Measurements from ENCODE around the gene MINK1. TPM values are rescaled to one million over a fixed set of nuclear protein-coding genes. Genes with fewer than 3 reads are reported as not detected.
A peak's percentile ranks its signal among the peaks of the same experiment; 100 is the strongest.
"Not testable (repeated sequence)": the region's sequence is repeated elsewhere in the genome, so short reads cannot be mapped to it uniquely, and the experiment has no call there.

MINK1 gene
- total RNA-seq, 2 donors from 2014 or later: 74.4 to 82.7 TPM

GRCh38 chr17:4822835-4823234 is 10.3 kb upstream of the MINK1 start:
- Mint-ChIP-seq H3K9me3 (no peaks in the 10 kb centered on the region), H3K36me3 (ENCODE audit: insufficient read depth in 2 of 2) (no peaks in the 10 kb centered on the region), H3K27me3 (ENCODE audit: low read depth) (no peaks in the 10 kb centered on the region), H3K4me1 (ENCODE audit: low read depth) (no peaks in the 10 kb centered on the region), H3K27ac (no peak overlapping the region), H3K4me3 (no peak overlapping the region)
- ATAC-seq (replicated peaks in 1 of 2) (no peak), DNase-seq (no peak)

- no peak for DNase-seq
- H3K27ac Mint-ChIP-seq: no peak overlapping the region
- no peak for ATAC-seq (replicated peaks in 1 of 2)
- no peak overlapping the region for H3K4me3 Mint-ChIP-seq
- no peaks in the 10 kb centered on the region for H3K36me3 Mint-ChIP-seq (ENCODE audit: insufficient read depth in 2 of 2)
- H3K27me3 Mint-ChIP-seq (ENCODE audit: low read depth): no peaks in the 10 kb centered on the region
- no peaks in the 10 kb centered on the region for H3K4me1 Mint-ChIP-seq (ENCODE audit: low read depth)
- no peaks in the 10 kb centered on the region for H3K9me3 Mint-ChIP-seq
Measured at GRCh38 chr17:4823373-4824089, 9.6 kb upstream of the MINK1 start.

- H3K27ac Mint-ChIP-seq: no peak overlapping the region
- no peaks in the 10 kb centered on the region for H3K36me3 Mint-ChIP-seq (ENCODE audit: insufficient read depth in 2 of 2)
- DNase-seq (no peak), ATAC-seq (replicated peaks in 1 of 2) (no peak)
- H3K4me3 Mint-ChIP-seq: no peak overlapping the region
- H3K27me3 Mint-ChIP-seq (ENCODE audit: low read depth): no peaks in the 10 kb centered on the region
- H3K4me1 Mint-ChIP-seq (ENCODE audit: low read depth): no peaks in the 10 kb centered on the region
- H3K9me3 Mint-ChIP-seq: no peaks in the 10 kb centered on the region
Measured at GRCh38 chr17:4827399-4827798, 5.7 kb upstream of the MINK1 start.

DNA sequence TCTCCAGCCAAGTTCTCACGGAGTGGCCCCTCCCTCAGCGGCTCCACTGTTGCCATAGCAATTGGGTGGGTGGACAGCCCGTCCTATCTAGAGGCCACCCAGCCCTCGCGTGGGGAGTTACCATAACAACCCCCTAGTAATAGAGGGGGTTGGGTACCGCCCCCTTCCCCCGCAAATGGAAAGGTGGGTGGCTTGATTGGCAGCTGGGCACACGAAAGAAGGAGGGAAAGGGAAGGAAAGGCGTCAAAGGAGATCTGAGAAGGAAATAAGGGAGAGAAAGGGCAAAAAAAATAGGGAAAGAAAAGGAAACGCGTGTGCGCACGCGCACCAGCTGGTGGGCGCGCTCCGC is 337 bp upstream of the MINK1 start:
- not testable (repeated sequence) for DNase-seq; H3K9me3 Mint-ChIP-seq; H3K36me3 Mint-ChIP-seq (ENCODE audit: insufficient read depth in 2 of 2); H3K27me3 Mint-ChIP-seq (ENCODE audit: low read depth)
- Mint-ChIP-seq H3K4me1 (ENCODE audit: low read depth) (peaks cover 32% of the 10 kb centered on the region), H3K27ac (peak overlapping the region; percentile 67), H3K4me3 (peak overlapping the region; percentile 86 to 96)
- ATAC-seq (replicated peaks in 1 of 2): peak; percentile 25 to 43

DNA sequence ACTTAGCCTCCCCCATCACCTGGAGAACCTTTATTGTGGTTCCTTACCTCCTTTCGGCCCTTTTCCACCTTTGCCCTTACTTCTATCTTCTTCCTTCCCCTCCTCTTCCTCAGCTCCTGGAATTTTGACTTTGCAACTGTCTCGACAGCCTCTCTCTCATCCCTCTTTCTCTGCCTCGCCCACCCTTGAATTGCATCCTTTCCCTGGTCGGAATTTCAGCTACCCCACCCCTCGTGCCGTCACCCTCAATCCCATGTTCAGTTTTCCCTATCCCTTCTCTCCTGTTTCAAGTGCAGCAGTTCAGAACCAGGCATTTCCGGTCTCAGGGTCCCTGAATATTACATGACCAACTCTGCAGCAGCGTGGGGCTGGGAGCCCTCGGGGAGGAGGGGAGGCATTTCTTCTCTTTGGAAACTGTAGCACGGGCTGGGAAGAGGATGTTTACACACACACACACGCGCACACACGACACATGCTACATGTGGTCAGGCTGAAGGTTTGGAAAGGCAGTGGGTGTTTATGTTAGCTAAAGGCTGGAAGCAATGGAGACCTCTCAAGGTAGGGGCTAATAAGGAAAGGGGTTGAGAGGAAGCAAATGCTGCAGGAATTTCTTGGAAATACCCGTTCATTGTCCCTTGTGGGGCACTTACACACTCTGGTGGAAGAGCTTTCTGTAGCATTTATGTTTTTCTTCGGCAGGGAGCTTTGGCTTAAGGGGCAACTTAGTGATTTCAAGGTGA is 971 bp downstream of the MINK1 start:
- H3K4me1 Mint-ChIP-seq (ENCODE audit: low read depth): peaks cover 37% of the 10 kb centered on the region

DNA sequence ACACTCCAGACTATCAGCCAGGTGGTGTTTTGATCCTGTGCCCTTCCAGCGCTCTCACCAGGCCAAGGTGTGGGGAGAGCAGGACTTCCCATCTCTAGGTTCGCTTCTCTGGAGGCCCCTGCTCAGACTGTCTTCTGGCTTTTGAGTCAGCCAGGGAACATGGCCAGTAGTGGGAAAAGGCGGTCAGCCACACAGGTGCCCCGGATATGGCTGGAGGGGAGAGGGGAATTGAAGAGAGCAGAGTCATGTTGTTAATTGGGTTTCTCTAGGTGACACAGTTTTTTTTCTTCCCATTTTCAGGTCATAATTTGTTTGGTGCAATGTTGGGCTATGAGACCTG is 1.5 kb downstream of the MINK1 start:
- Mint-ChIP-seq H3K9me3 (no peaks in the 10 kb centered on the region), H3K27me3 (ENCODE audit: low read depth) (no peaks in the 10 kb centered on the region), H3K4me1 (ENCODE audit: low read depth) (peaks cover 42% of the 10 kb centered on the region), H3K36me3 (ENCODE audit: insufficient read depth in 2 of 2) (peaks cover 0 to 2% of the 10 kb centered on the region in 2 donors), H3K4me3 (peak overlapping the region; percentile 79 to 96), H3K27ac (no peak overlapping the region)
- ATAC-seq (replicated peaks in 1 of 2) (no peak), DNase-seq (no peak)

More for the DNA sequence above, 971 bp downstream of the MINK1 start:
- no peak for ATAC-seq (replicated peaks in 1 of 2)
- Mint-ChIP-seq H3K9me3 (no peaks in the 10 kb centered on the region), H3K27me3 (ENCODE audit: low read depth) (no peaks in the 10 kb centered on the region), H3K4me3 (peak overlapping the region; percentile 79 to 96), H3K36me3 (ENCODE audit: insufficient read depth in 2 of 2) (peaks cover 0 to 2% of the 10 kb centered on the region in 2 donors), H3K27ac (peak overlapping the region; percentile 71)
- DNase-seq: no peak

GRCh38 chr17:4836221-4836620 is 3.1 kb downstream of the MINK1 start:
- DNase-seq (no peak), ATAC-seq (replicated peaks in 1 of 2) (no peak)
- peaks cover 58% of the 10 kb centered on the region for H3K4me1 Mint-ChIP-seq (ENCODE audit: low read depth)
- no peaks in the 10 kb centered on the region for H3K27me3 Mint-ChIP-seq (ENCODE audit: low read depth)
- H3K27ac Mint-ChIP-seq: no peak overlapping the region
- peaks cover 0 to 2% of the 10 kb centered on the region in 2 donors for H3K36me3 Mint-ChIP-seq (ENCODE audit: insufficient read depth in 2 of 2)
- peak overlapping the region in 1 of 2 donors; percentile 45 for H3K4me3 Mint-ChIP-seq
- H3K9me3 Mint-ChIP-seq: no peaks in the 10 kb centered on the region

DNA sequence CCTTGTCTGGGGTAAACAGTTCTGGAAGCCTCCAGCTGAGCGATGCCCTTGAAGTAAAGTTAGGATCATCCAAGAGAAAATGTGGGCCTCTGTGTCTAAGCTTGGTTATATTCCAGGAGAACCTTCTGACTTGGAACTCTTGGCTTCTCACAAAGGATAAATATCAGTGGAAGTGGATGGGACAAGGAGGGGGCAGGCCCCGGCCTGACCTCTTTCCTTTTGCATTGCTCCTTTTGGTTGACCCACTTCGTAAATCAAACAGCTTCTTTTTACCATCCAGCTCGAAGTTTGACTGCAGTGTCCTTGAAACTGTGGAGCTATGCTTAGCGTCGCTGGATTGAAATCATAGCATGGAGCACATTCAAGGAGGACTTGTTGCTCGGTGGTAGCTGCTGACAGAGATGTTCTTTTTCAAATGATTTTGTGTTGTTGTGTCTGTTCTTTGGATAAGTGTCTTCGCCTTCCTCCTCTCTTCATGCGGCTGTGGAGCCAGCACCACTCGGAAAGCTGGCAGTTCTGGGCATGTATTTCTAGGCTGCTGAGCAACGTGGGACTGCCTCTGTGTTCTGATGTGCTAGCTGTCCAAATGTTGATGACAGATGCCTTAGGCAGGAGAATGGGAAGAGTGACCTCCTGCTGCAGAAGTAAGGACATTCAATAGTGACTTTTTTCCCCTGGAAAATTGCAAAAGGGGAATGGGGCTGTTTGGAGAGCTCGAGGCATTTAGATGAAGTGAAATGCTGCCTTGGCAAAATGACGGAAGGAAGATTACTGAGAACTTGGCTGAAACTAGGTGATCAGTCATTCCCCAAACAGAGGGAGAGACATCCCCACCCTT is 4.5 kb downstream of the MINK1 start:
- peaks cover 72% of the 10 kb centered on the region for H3K4me1 Mint-ChIP-seq (ENCODE audit: low read depth)
- H3K9me3 Mint-ChIP-seq: no peaks in the 10 kb centered on the region
- no peak overlapping the region for H3K27ac Mint-ChIP-seq
- H3K4me3 Mint-ChIP-seq: no peak overlapping the region
- DNase-seq (no peak), ATAC-seq (replicated peaks in 1 of 2) (no peak)
- H3K36me3 Mint-ChIP-seq (ENCODE audit: insufficient read depth in 2 of 2): peaks cover 0 to 2% of the 10 kb centered on the region in 2 donors
- no peaks in the 10 kb centered on the region for H3K27me3 Mint-ChIP-seq (ENCODE audit: low read depth)

GRCh38 chr17:4838309-4838785 is 5.2 kb downstream of the MINK1 start:
- H3K36me3 Mint-ChIP-seq (ENCODE audit: insufficient read depth in 2 of 2): peaks cover 0 to 2% of the 10 kb centered on the region in 2 donors
- no peak overlapping the region for H3K27ac Mint-ChIP-seq
- H3K27me3 Mint-ChIP-seq (ENCODE audit: low read depth): no peaks in the 10 kb centered on the region
- H3K4me1 Mint-ChIP-seq (ENCODE audit: low read depth): peaks cover 75% of the 10 kb centered on the region
- ATAC-seq (replicated peaks in 1 of 2) (no peak), DNase-seq (no peak)
- no peaks in the 10 kb centered on the region for H3K9me3 Mint-ChIP-seq
- H3K4me3 Mint-ChIP-seq: no peak overlapping the region

DNA sequence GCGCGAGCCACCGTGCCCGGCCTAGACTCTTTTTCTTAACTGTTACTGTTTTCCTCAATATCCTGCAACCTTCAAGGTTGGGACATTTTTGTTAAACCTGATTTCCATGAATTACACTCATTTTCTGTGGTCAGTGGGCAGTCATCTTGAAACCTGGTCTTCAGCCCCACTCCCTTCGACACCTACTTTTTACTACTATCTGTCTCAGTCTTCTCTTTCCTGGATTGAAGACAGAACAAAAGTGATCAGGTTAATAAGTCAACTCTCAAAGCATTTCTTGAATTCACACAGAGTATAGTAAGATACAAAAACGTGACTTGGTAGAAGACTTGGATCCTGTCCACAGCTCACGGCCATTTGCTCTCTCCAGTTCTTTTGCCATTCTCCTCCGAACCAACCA is 6.1 kb downstream of the MINK1 start:
- Mint-ChIP-seq H3K4me1 (ENCODE audit: low read depth) (peaks cover 68% of the 10 kb centered on the region), H3K27ac (no peak overlapping the region), H3K9me3 (no peaks in the 10 kb centered on the region), H3K27me3 (ENCODE audit: low read depth) (no peaks in the 10 kb centered on the region), H3K4me3 (peak overlapping the region; percentile 13 to 33), H3K36me3 (ENCODE audit: insufficient read depth in 2 of 2) (no peaks in the 10 kb centered on the region)
- no peak for DNase-seq
- ATAC-seq (replicated peaks in 1 of 2): peak in 1 of 2 donors; percentile 24

DNA sequence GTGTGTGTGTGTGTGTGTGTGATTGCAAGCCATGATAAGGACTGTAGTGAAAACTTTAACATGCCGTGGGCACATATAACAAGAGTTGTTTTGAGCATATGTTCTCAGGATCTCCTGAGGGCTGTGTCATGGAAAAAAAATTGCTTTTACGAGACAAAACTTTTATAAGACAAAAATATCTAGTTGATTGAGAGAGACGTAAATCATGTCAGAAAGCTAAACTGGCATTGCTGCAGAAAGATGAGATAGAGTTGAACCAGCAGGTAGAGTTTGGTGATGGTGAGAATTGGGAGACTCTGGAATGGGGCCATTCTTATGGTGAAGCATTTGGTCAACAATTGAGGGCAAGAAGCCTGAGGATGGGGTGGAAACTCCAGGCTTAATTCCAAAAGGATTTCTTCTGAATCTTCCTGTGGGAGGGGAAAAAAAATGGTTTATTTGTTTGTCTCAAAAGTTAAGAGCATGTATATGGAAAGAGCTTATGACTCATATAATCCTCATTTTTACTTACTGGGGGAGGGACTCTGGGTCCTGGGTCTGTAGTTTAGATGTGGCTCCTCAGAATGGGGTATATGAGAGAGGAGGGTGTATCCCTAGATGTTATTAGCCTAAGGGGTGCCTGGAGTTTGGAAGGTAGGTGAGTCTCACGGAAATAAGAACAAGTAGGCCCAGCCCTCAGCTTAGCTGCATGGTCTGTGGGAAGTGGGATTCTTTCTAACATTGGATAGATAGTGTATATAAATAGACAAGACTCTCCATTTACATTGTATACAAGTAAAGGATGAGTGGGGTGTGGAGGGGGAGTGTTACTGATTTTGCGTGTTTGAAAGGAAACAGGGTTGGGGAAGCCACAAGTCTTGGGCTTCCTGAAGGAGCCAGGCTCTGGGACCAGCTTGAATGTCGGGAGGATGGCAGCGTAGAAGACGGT is 7.1 kb downstream of the MINK1 start:
- Mint-ChIP-seq H3K9me3 (no peaks in the 10 kb centered on the region), H3K27me3 (ENCODE audit: low read depth) (no peaks in the 10 kb centered on the region), H3K27ac (peak overlapping the region; percentile 21), H3K36me3 (ENCODE audit: insufficient read depth in 2 of 2) (no peaks in the 10 kb centered on the region), H3K4me1 (ENCODE audit: low read depth) (peaks cover 58% of the 10 kb centered on the region), H3K4me3 (peak overlapping the region; percentile 63 to 77)
- ATAC-seq (replicated peaks in 1 of 2): peak; percentile 25 to 29
- no peak for DNase-seq

DNA sequence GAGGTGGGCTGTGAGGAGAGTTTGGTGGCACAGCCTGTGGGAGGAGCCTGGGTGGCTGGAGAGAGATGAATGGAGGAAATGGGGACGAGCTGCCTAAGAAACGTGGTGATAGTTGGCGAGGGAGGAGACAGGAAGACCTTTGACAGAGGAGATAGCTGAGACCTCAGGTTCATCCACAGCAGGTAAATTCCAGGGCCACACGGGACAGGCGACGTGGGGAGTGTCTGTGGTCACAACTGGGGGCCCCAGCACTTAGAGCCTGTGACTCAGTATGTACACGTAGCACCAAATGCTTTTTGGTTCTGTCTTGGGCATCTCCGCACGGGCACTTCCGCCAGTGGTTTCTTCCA is 7.7 kb downstream of the MINK1 start:
- ATAC-seq (replicated peaks in 1 of 2): peak; percentile 90 to 95
- peak; percentile 30 to 57 for DNase-seq
- Mint-ChIP-seq H3K27me3 (ENCODE audit: low read depth) (no peaks in the 10 kb centered on the region), H3K4me1 (ENCODE audit: low read depth) (peaks cover 54% of the 10 kb centered on the region), H3K36me3 (ENCODE audit: insufficient read depth in 2 of 2) (no peaks in the 10 kb centered on the region), H3K4me3 (peak overlapping the region; percentile 63 to 77), H3K9me3 (no peaks in the 10 kb centered on the region), H3K27ac (peak overlapping the region; percentile 21)

Measured in activated T-cell treated with anti-CD3 and anti-CD28 coated beads, Interleukin-2, amount 50 U/mL, for 72 hours (primary cell).